ENCODE data around the gene BCCIP. TPM values are rescaled to one million over a fixed set of nuclear protein-coding genes. Genes with fewer than 3 reads are reported as not detected.

BCCIP gene
- total RNA-seq, 1 experiment from 2014 or later, result 30.1 TPM

GRCh38 chr10:125795128-125795527, 28.2 kb upstream of the BCCIP start:
- H3K4me1 ChIP-seq (ENCODE audit: low read length), result no peaks in the 10 kb centered on the region
- no peak overlapping the region for H3K4me3 ChIP-seq (ENCODE audit: low read length)
- no peak for DNase-seq
- H3K9me3 ChIP-seq (ENCODE audit: low read length), result no peaks in the 10 kb centered on the region
- peaks cover 7% of the 10 kb centered on the region for H3K36me3 ChIP-seq (ENCODE audit: insufficient read depth, low read length)
- no peak overlapping the region for H2AFZ ChIP-seq (ENCODE audit: low read length)
- H3K79me2 ChIP-seq (ENCODE audit: low read length), result no peaks in the 10 kb centered on the region
- no peak overlapping the region for H3K4me2 ChIP-seq (ENCODE audit: low read depth, low read length, poor library complexity, severe bottlenecking)
- H4K20me1 ChIP-seq (ENCODE audit: insufficient read depth, low read depth, low read length), result no peaks in the 10 kb centered on the region
- H3K9ac ChIP-seq (ENCODE audit: low read length), result no peak overlapping the region
- H3K27ac ChIP-seq (ENCODE audit: low read length), result no peak overlapping the region
- no peaks in the 10 kb centered on the region for H3K9me2 ChIP-seq (replicated peaks; ENCODE audit: insufficient read depth, low read length)
- H3K27me3 ChIP-seq (ENCODE audit: low read length), result no peaks in the 10 kb centered on the region

GRCh38 chr10:125795637-125796190, 27.6 kb upstream of the BCCIP start:
- Histone ChIP-seq H3K9ac (ENCODE audit: low read length) (no peak overlapping the region), H2AFZ (ENCODE audit: low read length) (no peak overlapping the region), H3K4me2 (ENCODE audit: low read depth, low read length, poor library complexity, severe bottlenecking) (no peak overlapping the region), H3K27me3 (ENCODE audit: low read length) (no peaks in the 10 kb centered on the region), H3K36me3 (ENCODE audit: insufficient read depth, low read length) (peaks cover 7% of the 10 kb centered on the region), H3K4me1 (ENCODE audit: low read length) (no peaks in the 10 kb centered on the region), H3K4me3 (ENCODE audit: low read length) (no peak overlapping the region), H3K79me2 (ENCODE audit: low read length) (no peaks in the 10 kb centered on the region), H3K9me3 (ENCODE audit: low read length) (no peaks in the 10 kb centered on the region), H3K27ac (ENCODE audit: low read length) (no peak overlapping the region), H4K20me1 (ENCODE audit: insufficient read depth, low read depth, low read length) (no peaks in the 10 kb centered on the region), H3K9me2 (replicated peaks; ENCODE audit: insufficient read depth, low read length) (no peaks in the 10 kb centered on the region)
- no peak for DNase-seq

GRCh38 chr10:125797424-125797823, 25.9 kb upstream of the BCCIP start:
- Histone ChIP-seq H3K27me3 (ENCODE audit: low read length) (no peaks in the 10 kb centered on the region), H3K36me3 (ENCODE audit: insufficient read depth, low read length) (peaks cover 4% of the 10 kb centered on the region), H3K79me2 (ENCODE audit: low read length) (no peaks in the 10 kb centered on the region), H3K9ac (ENCODE audit: low read length) (no peak overlapping the region), H3K4me1 (ENCODE audit: low read length) (no peaks in the 10 kb centered on the region), H3K4me2 (ENCODE audit: low read depth, low read length, poor library complexity, severe bottlenecking) (no peak overlapping the region), H4K20me1 (ENCODE audit: insufficient read depth, low read depth, low read length) (no peaks in the 10 kb centered on the region), H3K9me2 (replicated peaks; ENCODE audit: insufficient read depth, low read length) (no peaks in the 10 kb centered on the region), H3K9me3 (ENCODE audit: low read length) (no peaks in the 10 kb centered on the region), H3K4me3 (ENCODE audit: low read length) (no peak overlapping the region), H2AFZ (ENCODE audit: low read length) (no peak overlapping the region), H3K27ac (ENCODE audit: low read length) (no peak overlapping the region)
- DNase-seq, result no peak

GRCh38 chr10:125797994-125798662, 25.2 kb upstream of the BCCIP start:
- Histone ChIP-seq H3K4me2 (ENCODE audit: low read depth, low read length, poor library complexity, severe bottlenecking) (no peak overlapping the region), H3K27ac (ENCODE audit: low read length) (no peak overlapping the region), H3K4me1 (ENCODE audit: low read length) (no peaks in the 10 kb centered on the region), H3K36me3 (ENCODE audit: insufficient read depth, low read length) (peaks cover 5% of the 10 kb centered on the region; the same call in 1 of the 2 replicates), H3K9me3 (ENCODE audit: low read length) (no peaks in the 10 kb centered on the region), H3K9me2 (replicated peaks; ENCODE audit: insufficient read depth, low read length) (no peaks in the 10 kb centered on the region), H3K9ac (ENCODE audit: low read length) (no peak overlapping the region), H3K27me3 (ENCODE audit: low read length) (no peaks in the 10 kb centered on the region), H3K79me2 (ENCODE audit: low read length) (no peaks in the 10 kb centered on the region), H2AFZ (ENCODE audit: low read length) (no peak overlapping the region), H3K4me3 (ENCODE audit: low read length) (no peak overlapping the region), H4K20me1 (ENCODE audit: insufficient read depth, low read depth, low read length) (no peaks in the 10 kb centered on the region)
- DNase-seq, result no peak

GRCh38 chr10:125799451-125800182, 23.7 kb upstream of the BCCIP start:
- Histone ChIP-seq H4K20me1 (ENCODE audit: insufficient read depth, low read depth, low read length) (no peaks in the 10 kb centered on the region), H2AFZ (ENCODE audit: low read length) (no peak overlapping the region), H3K36me3 (ENCODE audit: insufficient read depth, low read length) (peaks cover 2% of the 10 kb centered on the region; the same call in 1 of the 2 replicates), H3K9me3 (ENCODE audit: low read length) (no peaks in the 10 kb centered on the region), H3K4me2 (ENCODE audit: low read depth, low read length, poor library complexity, severe bottlenecking) (no peak overlapping the region), H3K9ac (ENCODE audit: low read length) (no peak overlapping the region), H3K27me3 (ENCODE audit: low read length) (no peaks in the 10 kb centered on the region), H3K4me1 (ENCODE audit: low read length) (no peaks in the 10 kb centered on the region), H3K79me2 (ENCODE audit: low read length) (no peaks in the 10 kb centered on the region), H3K4me3 (ENCODE audit: low read length) (no peak overlapping the region), H3K9me2 (replicated peaks; ENCODE audit: insufficient read depth, low read length) (no peaks in the 10 kb centered on the region), H3K27ac (ENCODE audit: low read length) (no peak overlapping the region)
- no peak for DNase-seq

- H3K27ac ChIP-seq (ENCODE audit: low read length), result no peak overlapping the region
- no peaks in the 10 kb centered on the region for H3K79me2 ChIP-seq (ENCODE audit: low read length)
- no peak overlapping the region for H3K4me3 ChIP-seq (ENCODE audit: low read length)
- H3K27me3 ChIP-seq (ENCODE audit: low read length), result no peaks in the 10 kb centered on the region
- peaks cover 2% of the 10 kb centered on the region; the same call in 1 of the 2 replicates for H3K36me3 ChIP-seq (ENCODE audit: insufficient read depth, low read length)
- H3K4me2 ChIP-seq (ENCODE audit: low read depth, low read length, poor library complexity, severe bottlenecking), result no peak overlapping the region
- no peak for DNase-seq
- H3K9me2 ChIP-seq (replicated peaks; ENCODE audit: insufficient read depth, low read length), result no peaks in the 10 kb centered on the region
- no peaks in the 10 kb centered on the region for H4K20me1 ChIP-seq (ENCODE audit: insufficient read depth, low read depth, low read length)
- H3K9me3 ChIP-seq (ENCODE audit: low read length), result no peaks in the 10 kb centered on the region
- no peak overlapping the region for H3K9ac ChIP-seq (ENCODE audit: low read length)
- no peaks in the 10 kb centered on the region for H3K4me1 ChIP-seq (ENCODE audit: low read length)
- H2AFZ ChIP-seq (ENCODE audit: low read length), result no peak overlapping the region
Observed at GRCh38 chr10:125801574-125801973, 21.8 kb upstream of the BCCIP start.

- Histone ChIP-seq H3K4me2 (ENCODE audit: low read depth, low read length, poor library complexity, severe bottlenecking) (no peak overlapping the region), H3K36me3 (ENCODE audit: insufficient read depth, low read length) (peaks cover 5% of the 10 kb centered on the region; the same call in 1 of the 2 replicates), H4K20me1 (ENCODE audit: insufficient read depth, low read depth, low read length) (no peaks in the 10 kb centered on the region), H3K9ac (ENCODE audit: low read length) (no peak overlapping the region), H2AFZ (ENCODE audit: low read length) (no peak overlapping the region), H3K27ac (ENCODE audit: low read length) (no peak overlapping the region), H3K9me2 (replicated peaks; ENCODE audit: insufficient read depth, low read length) (no peaks in the 10 kb centered on the region), H3K79me2 (ENCODE audit: low read length) (no peaks in the 10 kb centered on the region), H3K4me3 (ENCODE audit: low read length) (no peak overlapping the region), H3K9me3 (ENCODE audit: low read length) (no peaks in the 10 kb centered on the region), H3K27me3 (ENCODE audit: low read length) (no peaks in the 10 kb centered on the region), H3K4me1 (ENCODE audit: low read length) (no peaks in the 10 kb centered on the region)
- no peak for DNase-seq
Observed at GRCh38 chr10:125802131-125802530, 21.2 kb upstream of the BCCIP start.

GRCh38 chr10:125802739-125803138, 20.6 kb upstream of the BCCIP start:
- DNase-seq, result no peak
- H3K27me3 ChIP-seq (ENCODE audit: low read length), result no peaks in the 10 kb centered on the region
- H3K9me3 ChIP-seq (ENCODE audit: low read length), result no peaks in the 10 kb centered on the region
- H3K27ac ChIP-seq (ENCODE audit: low read length), result no peak overlapping the region
- H3K4me3 ChIP-seq (ENCODE audit: low read length), result no peak overlapping the region
- H3K4me2 ChIP-seq (ENCODE audit: low read depth, low read length, poor library complexity, severe bottlenecking), result no peak overlapping the region
- H3K9me2 ChIP-seq (replicated peaks; ENCODE audit: insufficient read depth, low read length), result no peaks in the 10 kb centered on the region
- H3K9ac ChIP-seq (ENCODE audit: low read length), result no peak overlapping the region
- no peak overlapping the region for H2AFZ ChIP-seq (ENCODE audit: low read length)
- H3K36me3 ChIP-seq (ENCODE audit: insufficient read depth, low read length), result peaks cover 6% of the 10 kb centered on the region; the same call in 1 of the 2 replicates
- no peaks in the 10 kb centered on the region for H3K79me2 ChIP-seq (ENCODE audit: low read length)
- H4K20me1 ChIP-seq (ENCODE audit: insufficient read depth, low read depth, low read length), result no peaks in the 10 kb centered on the region
- H3K4me1 ChIP-seq (ENCODE audit: low read length), result no peaks in the 10 kb centered on the region
